ENCODE results near the gene BABAM1.

The BABAM1 gene

GRCh38 chr19:17285415-17286135, 18.3 kb downstream of the BABAM1 start:
- TF ChIP-seq, protein P1, sequence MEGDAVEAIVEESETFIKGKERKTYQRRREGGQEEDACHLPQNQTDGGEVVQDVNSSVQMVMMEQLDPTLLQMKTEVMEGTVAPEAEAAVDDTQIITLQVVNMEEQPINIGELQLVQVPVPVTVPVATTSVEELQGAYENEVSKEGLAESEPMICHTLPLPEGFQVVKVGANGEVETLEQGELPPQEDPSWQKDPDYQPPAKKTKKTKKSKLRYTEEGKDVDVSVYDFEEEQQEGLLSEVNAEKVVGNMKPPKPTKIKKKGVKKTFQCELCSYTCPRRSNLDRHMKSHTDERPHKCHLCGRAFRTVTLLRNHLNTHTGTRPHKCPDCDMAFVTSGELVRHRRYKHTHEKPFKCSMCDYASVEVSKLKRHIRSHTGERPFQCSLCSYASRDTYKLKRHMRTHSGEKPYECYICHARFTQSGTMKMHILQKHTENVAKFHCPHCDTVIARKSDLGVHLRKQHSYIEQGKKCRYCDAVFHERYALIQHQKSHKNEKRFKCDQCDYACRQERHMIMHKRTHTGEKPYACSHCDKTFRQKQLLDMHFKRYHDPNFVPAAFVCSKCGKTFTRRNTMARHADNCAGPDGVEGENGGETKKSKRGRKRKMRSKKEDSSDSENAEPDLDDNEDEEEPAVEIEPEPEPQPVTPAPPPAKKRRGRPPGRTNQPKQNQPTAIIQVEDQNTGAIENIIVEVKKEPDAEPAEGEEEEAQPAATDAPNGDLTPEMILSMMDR (IDR thresholded peaks at IDR 0.05) = no peak

- TF ChIP-seq, protein P1 (IDR thresholded peaks at IDR 0.05) = no peak
These were observed 19.0 kb downstream of the BABAM1 start for GRCh38 chr19:17286263-17286662.

- TF ChIP-seq, protein P1 (IDR thresholded peaks at IDR 0.05) = no peak
These were observed 19.5 kb downstream of the BABAM1 start for GRCh38 chr19:17286752-17287151.

DNA sequence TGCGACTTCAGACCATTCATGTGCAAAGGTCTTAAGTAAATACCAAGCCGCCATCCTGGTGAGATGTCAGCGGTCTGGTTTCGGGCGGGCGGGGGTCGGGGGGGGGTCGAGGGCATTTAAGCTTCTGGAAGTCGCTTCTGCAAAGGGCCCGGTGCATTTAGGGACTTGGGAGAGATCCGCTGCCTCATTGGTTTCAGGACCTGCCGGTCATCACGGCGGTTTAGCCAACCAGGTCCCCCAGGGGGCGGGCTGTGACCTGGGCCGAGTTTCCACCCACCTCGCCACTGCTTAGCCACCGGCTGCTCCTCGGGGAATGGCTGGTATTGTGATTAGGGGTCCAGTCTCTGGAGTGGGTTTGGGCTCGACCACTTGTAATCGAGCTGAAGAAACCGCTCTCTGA, 22.2 kb downstream of the BABAM1 start:
- TF ChIP-seq, protein P1 (IDR thresholded peaks at IDR 0.05) = no peak

- TF ChIP-seq, protein P1 (IDR thresholded peaks at IDR 0.05) = peak; percentile 46; the same call in 1 of the 2 replicates
These were observed 25.2 kb downstream of the BABAM1 start for GRCh38 chr19:17292301-17293074.

DNA sequence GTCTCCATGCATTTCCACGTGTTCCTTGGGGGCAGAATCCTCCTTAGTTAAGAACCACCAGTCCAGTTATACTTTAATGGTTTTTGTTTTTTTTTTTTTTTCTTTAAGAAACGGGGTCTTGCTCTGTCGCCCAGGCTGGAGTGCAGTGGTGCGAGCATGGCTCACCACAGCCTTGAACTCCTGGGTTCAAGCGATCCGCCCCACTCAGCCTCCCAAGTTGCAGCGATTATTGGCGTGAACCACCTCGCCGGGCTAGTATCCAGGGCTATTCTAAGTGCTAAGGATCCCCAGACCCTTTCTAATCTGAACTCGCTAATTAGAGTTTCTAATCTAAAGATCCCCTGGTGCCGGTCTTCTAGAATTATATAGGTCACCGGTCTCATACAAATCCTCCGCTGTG, 26.4 kb downstream of the BABAM1 start:
- TF ChIP-seq, protein P1 (IDR thresholded peaks at IDR 0.05) = no peak

DNA sequence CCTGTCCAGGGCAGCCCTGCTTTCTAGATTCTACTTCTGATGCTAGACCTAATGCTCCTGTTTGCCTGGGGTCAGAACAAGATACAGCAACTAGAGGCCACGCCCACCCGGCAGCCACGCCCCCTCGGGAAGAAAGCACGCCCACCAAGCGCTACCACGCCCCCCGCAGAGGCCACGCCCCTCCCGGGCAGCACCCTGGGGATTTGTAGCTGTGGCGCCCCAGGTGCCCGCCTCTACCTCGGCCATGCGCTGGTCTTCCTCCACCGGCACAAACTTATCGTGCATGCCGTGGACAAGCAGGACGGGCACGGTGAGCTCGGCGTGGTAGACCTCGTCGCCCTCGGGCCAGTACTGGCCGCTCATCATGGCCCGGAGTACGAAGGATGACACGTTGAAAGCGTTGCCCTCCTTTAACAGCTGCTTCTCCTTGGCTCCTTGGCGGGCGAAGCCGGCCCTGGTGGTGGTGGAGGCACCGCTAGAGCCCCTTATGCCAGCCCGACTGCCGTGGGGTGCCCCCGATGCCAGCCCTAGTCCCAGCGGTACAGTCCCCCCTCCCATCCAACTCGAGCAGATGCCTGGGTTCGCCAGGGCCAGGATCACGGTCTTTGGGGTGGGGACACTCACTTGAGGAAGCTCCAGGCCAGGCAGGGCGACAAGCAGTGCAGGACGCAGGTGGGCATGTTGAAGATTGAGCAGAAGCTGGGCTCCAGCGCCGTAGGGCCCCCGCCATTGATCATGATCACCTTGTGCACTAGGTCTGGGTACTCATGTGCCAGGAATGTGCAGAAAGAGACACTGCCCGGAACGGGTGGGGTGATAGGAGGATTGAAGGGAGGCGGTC, 27.0 kb downstream of the BABAM1 start:
- TF ChIP-seq, protein P1 (IDR thresholded peaks at IDR 0.05) = no peak

All from LNCAP (cell line).